Adipocyte (in vitro differentiated cells): ENCODE measurements around the gene RIPOR3.
A peak's percentile ranks its signal among the peaks of the same experiment; 100 is the strongest.
"Not testable (repeated sequence)": the region's sequence is repeated elsewhere in the genome, so short reads cannot be mapped to it uniquely, and the experiment has no call there.

Source experiments
- DNase-seq: peaks from one replicate; pipeline ENCODE4 v3.0.0-alpha.2; 2015; ENCODE audit warnings: low read depth
- H3K27me3 ChIP-seq: replicated peaks from 2 replicates; pipeline ENCODE4 v1.7.0; 2013; ENCODE audit warnings: mild to moderate bottlenecking, low read length, moderate library complexity; ENCODE audit not compliant: control insufficient read depth, insufficient read depth
- H3K36me3 ChIP-seq: 2 replicates; pipeline ENCODE4 v1.7.0; 2013; ENCODE audit warnings: low read length, mild to moderate bottlenecking, moderate library complexity; ENCODE audit not compliant: control insufficient read depth, insufficient read depth, severe bottlenecking
- H3K4me1 ChIP-seq: 2 replicates; pipeline ENCODE4 v1.7.0; 2013; ENCODE audit warnings: mild to moderate bottlenecking, low read length, moderate library complexity; ENCODE audit not compliant: control insufficient read depth, insufficient read depth
- H3K4me3 ChIP-seq: 2 replicates; pipeline ENCODE4 v1.7.0; 2013; ENCODE audit warnings: mild to moderate bottlenecking, low read length, moderate library complexity
- H3K9ac ChIP-seq: 2 replicates; pipeline ENCODE4 v1.7.0; 2013; ENCODE audit warnings: mild to moderate bottlenecking, low read length, moderate library complexity
- H3K9me3 ChIP-seq: 2 replicates; pipeline ENCODE4 v1.7.0; 2013; ENCODE audit warnings: mild to moderate bottlenecking, low read length, moderate library complexity; ENCODE audit not compliant: control insufficient read depth

Gene RIPOR3

GRCh38 chr20:50682065-50682464 is 9.3 kb downstream of the RIPOR3 start:
- no peaks in the 10 kb centered on the region for H3K9me3 ChIP-seq
- H3K36me3 ChIP-seq = peaks cover 28% of the 10 kb centered on the region
- H3K27me3 ChIP-seq = no peaks in the 10 kb centered on the region
- no peak overlapping the region for H3K4me3 ChIP-seq
- no peak for DNase-seq
- H3K4me1 ChIP-seq = peaks cover 20% of the 10 kb centered on the region
- H3K9ac ChIP-seq = no peak overlapping the region

GRCh38 chr20:50681359-50682064 is 9.8 kb downstream of the RIPOR3 start:
- H3K27me3 ChIP-seq = no peaks in the 10 kb centered on the region
- no peaks in the 10 kb centered on the region for H3K9me3 ChIP-seq
- DNase-seq = no peak
- no peak overlapping the region for H3K9ac ChIP-seq
- H3K4me3 ChIP-seq = no peak overlapping the region
- peaks cover 26% of the 10 kb centered on the region for H3K36me3 ChIP-seq
- H3K4me1 ChIP-seq = peaks cover 20% of the 10 kb centered on the region

GRCh38 chr20:50680105-50680960 is 11.0 kb downstream of the RIPOR3 start:
- H3K9ac ChIP-seq = peak overlapping the region; percentile 21
- no peaks in the 10 kb centered on the region for H3K27me3 ChIP-seq
- DNase-seq = peak; percentile 60
- peaks cover 26% of the 10 kb centered on the region for H3K36me3 ChIP-seq
- H3K4me3 ChIP-seq = no peak overlapping the region
- H3K4me1 ChIP-seq = peaks cover 29% of the 10 kb centered on the region
- H3K9me3 ChIP-seq = no peaks in the 10 kb centered on the region

- H3K4me1 ChIP-seq = peaks cover 29% of the 10 kb centered on the region
Measured at GRCh38 chr20:50679753-50680104, 11.6 kb downstream of the RIPOR3 start.

GRCh38 chr20:50678169-50678898 is 13.0 kb downstream of the RIPOR3 start:
- no peak overlapping the region for H3K4me3 ChIP-seq
- H3K36me3 ChIP-seq = peaks cover 17% of the 10 kb centered on the region
- H3K4me1 ChIP-seq = peaks cover 42% of the 10 kb centered on the region
- DNase-seq = no peak
- no peaks in the 10 kb centered on the region for H3K27me3 ChIP-seq
- no peak overlapping the region for H3K9ac ChIP-seq
- no peaks in the 10 kb centered on the region for H3K9me3 ChIP-seq

More at GRCh38 chr20:50679753-50680104, 11.6 kb downstream of the RIPOR3 start:
- Histone ChIP-seq H3K36me3 (peaks cover 23% of the 10 kb centered on the region), H3K9me3 (no peaks in the 10 kb centered on the region), H3K27me3 (no peaks in the 10 kb centered on the region), H3K4me3 (no peak overlapping the region), H3K9ac (peak overlapping the region; percentile 21)
- DNase-seq = no peak

GRCh38 chr20:50676858-50677257 is 14.5 kb downstream of the RIPOR3 start:
- DNase-seq = no peak
- Histone ChIP-seq H3K9me3 (no peaks in the 10 kb centered on the region), H3K36me3 (peaks cover 6% of the 10 kb centered on the region), H3K9ac (no peak overlapping the region), H3K4me3 (no peak overlapping the region), H3K27me3 (no peaks in the 10 kb centered on the region), H3K4me1 (peaks cover 45% of the 10 kb centered on the region)

GRCh38 chr20:50676377-50676731 is 15.0 kb downstream of the RIPOR3 start:
- peaks cover 45% of the 10 kb centered on the region for H3K4me1 ChIP-seq
- not testable (repeated sequence) for H3K36me3 ChIP-seq, H3K4me3 ChIP-seq, H3K9me3 ChIP-seq, H3K27me3 ChIP-seq, DNase-seq, H3K9ac ChIP-seq

- Histone ChIP-seq H3K9ac (no peak overlapping the region), H3K36me3 (no peaks in the 10 kb centered on the region), H3K4me3 (no peak overlapping the region), H3K27me3 (no peaks in the 10 kb centered on the region), H3K9me3 (no peaks in the 10 kb centered on the region), H3K4me1 (peaks cover 45% of the 10 kb centered on the region)
- peak; percentile 14 for DNase-seq
Measured at GRCh38 chr20:50675671-50676376, 15.5 kb downstream of the RIPOR3 start.

GRCh38 chr20:50674138-50674825 is 17.1 kb downstream of the RIPOR3 start:
- Histone ChIP-seq H3K9ac (peak overlapping the region; percentile 51), H3K27me3 (no peaks in the 10 kb centered on the region), H3K4me3 (no peak overlapping the region), H3K4me1 (peaks cover 34% of the 10 kb centered on the region), H3K9me3 (no peaks in the 10 kb centered on the region), H3K36me3 (no peaks in the 10 kb centered on the region)
- no peak for DNase-seq

- Histone ChIP-seq H3K4me3 (no peak overlapping the region), H3K9me3 (no peaks in the 10 kb centered on the region), H3K36me3 (no peaks in the 10 kb centered on the region), H3K27me3 (no peaks in the 10 kb centered on the region), H3K4me1 (peaks cover 34% of the 10 kb centered on the region), H3K9ac (peak overlapping the region; percentile 51)
- DNase-seq = no peak
Measured at GRCh38 chr20:50673466-50674137, 17.7 kb downstream of the RIPOR3 start.
